Right lung (tissue), 10 donors: ENCODE data around the gene NACAD. TPM values are rescaled to one million over a fixed set of nuclear protein-coding genes. Genes with fewer than 3 reads are reported as not detected.

Experiments used
- DNase-seq, 2 donors: peaks; one replicate each; pipeline ENCODE4 v3.0.0-alpha.2; 2013
- long read RNA-seq, 8 donors: transcript quantifications; one replicate each; lab custom pipeline, GENCODE V29; 2026
- polyA plus RNA-seq, 5 donors: library from polyadenylated mRNA; unstranded; fragments of 120-200 nt; gene quantifications; one replicate each; pipeline versions ENCODE4 v1.2.1 to v1.2.3, GENCODE V29; 2013; ENCODE audit warnings: inconsistent platforms in 1 of 5, low replicate concordance in 1 of 5; ENCODE audit not compliant: insufficient read length in 5 of 5, insufficient read depth in 1 of 5

The NACAD gene
- polyA plus RNA-seq: 10 to 100 TPM in 2 of 5 donors, 1 to 10 TPM in 3; 5.7 to 10.5 (median 8.2) TPM
- long read RNA-seq, donor 1: 0 reads
- long read RNA-seq, donor 2: 0 reads
- long read RNA-seq, donor 3: 0 reads
- long read RNA-seq, donor 4: 0 reads
- long read RNA-seq, donor 5, partial matches to known transcripts: 5 of 5 reads
- long read RNA-seq, donor 5, other reads (novel, unspliced or antisense): 0 of 5 reads
- long read RNA-seq, donor 6: 0 reads
- long read RNA-seq, donor 7: 0 reads
- long read RNA-seq, donor 8: 0 reads

DNA sequence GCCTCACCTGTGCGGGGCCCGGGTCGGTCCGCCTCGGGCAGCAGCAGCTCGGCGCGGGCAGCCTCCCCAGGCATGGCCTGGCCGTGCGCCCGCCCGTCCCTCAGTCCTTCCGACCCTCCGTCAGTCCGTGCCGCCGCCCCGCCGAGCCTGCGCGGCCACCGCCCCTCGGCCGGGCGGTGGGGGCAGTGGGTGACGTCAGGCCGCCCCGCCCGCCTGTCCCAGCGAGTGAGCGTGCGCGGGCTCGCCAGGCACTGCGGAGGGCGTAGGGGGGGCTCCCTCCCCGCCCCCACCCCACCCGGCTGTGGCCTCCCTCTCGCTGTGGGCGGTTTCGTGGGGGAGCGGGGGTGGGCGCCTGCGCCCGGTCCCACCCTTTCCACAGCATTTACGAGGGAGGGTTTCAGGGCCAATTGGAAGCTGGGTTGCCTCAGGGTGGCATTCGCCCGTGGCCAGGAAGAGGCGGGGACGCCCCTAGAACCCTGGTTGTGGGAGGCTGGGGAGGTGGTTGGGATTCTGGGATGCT lies at the start of gene NACAD:
Gene NACAD, minus strand, starts transcription at position 149 of the 520 bp plus-strand sequence. Its CDS starts 75 bp downstream, at position 74.
- peak; percentile 49 to 52 for DNase-seq

- peak; percentile 45 to 67 for DNase-seq
Measured at GRCh38 chr7:45136106-45137060, 47.6 kb upstream of the NACAD start.

DNA sequence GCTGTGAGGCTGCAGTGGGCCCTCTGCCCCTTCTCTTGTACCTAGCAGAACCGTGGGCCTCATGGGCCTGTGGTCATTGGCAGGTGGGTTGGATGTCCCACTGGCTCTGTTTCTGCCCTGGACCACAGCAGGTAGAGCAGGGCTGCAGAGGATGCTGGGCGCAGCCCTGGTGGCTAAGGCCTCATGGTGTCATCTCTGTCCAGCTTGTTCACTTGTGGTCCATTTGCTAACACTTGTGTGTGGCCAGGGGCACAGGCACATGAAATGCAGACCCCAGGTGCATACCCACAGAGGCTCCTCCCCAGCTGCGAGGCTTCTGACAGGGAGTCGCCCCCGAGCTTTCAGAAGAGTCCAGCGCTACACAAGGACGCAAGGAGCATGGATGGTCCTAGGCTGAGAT lies 45.1 kb upstream of the NACAD start:
- no peak for DNase-seq

GRCh38 chr7:45133352-45133751 lies 44.6 kb upstream of the NACAD start:
- no peak for DNase-seq

GRCh38 chr7:45132708-45133320 lies 44.0 kb upstream of the NACAD start:
- DNase-seq: no peak

GRCh38 chr7:45131891-45132290 lies 43.1 kb upstream of the NACAD start:
- DNase-seq: no peak

DNA sequence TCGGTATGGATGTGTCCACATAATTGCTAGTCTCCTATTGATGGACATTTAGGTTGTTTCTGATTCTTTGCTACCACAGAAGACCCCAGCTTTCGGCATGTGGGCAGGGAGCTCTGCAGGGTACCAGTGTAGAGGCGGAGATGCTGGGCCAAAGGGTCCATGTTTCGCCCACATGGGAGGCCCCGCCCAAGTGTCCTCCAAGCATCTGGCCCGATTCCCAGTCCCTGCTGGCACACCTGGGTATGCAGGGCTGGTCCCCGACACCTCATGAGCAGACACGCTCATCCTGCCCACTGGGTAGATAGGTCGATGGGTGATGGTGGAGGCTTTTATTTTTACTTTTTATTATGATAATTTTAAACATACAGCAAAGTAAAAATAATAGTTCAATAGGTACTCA lies 42.1 kb upstream of the NACAD start:
- DNase-seq: no peak

DNA sequence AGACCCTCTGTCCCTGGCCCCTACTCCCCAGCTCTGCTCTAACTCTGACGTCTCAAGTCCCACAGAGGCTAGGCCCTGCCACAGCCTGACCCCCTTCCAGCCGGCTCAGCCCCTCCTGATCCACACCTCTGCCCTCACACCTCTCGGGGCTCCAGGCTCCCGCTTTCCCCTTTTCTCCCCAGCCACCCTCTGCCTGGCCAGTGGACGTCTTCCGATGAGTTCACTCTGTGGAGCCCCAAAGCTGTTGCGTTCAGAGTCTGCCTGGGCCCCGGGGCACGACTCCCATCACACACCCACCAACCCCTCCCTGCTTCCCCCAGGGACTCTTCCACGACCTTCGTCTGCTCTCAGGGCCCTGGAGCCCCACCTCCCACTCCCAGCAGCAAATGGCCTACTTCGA lies 41.1 kb upstream of the NACAD start:
- no peak for DNase-seq

DNA sequence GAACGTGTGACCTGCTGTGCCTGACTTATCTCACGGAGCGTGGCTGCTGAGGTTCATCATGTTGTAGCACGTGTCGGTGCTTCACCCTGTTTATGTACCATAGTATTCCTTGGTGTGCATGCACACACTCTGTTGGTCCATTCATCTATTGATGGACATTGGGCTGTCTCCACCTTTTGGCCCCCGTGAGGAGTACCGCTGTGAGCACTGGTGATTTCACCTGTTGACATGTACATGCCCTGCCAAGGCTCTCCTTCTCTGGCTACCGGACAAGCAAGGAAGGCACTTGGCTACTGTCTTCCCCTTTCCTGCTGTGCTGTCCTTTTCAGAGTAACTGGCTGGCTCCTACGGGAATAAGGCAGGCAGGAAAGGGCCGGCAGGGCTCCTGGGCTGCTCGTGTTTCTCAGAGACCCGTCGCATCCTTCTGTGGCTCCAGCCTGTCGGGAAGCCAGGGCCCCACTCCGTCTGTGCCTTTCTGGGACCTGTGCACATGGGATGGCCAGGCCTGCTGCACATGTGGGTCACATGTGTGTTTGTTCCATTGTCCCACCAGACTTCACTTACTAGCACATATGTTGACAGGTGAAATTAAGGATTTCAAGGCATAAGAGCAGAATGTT lies 40.5 kb upstream of the NACAD start:
- DNase-seq: no peak

GRCh38 chr7:45126920-45127319 lies 38.2 kb upstream of the NACAD start:
- no peak for DNase-seq

- no peak for DNase-seq
Measured at GRCh38 chr7:45126201-45126600, 37.4 kb upstream of the NACAD start.

- no peak for DNase-seq
Measured at GRCh38 chr7:45125193-45125904, 36.6 kb upstream of the NACAD start.

DNA sequence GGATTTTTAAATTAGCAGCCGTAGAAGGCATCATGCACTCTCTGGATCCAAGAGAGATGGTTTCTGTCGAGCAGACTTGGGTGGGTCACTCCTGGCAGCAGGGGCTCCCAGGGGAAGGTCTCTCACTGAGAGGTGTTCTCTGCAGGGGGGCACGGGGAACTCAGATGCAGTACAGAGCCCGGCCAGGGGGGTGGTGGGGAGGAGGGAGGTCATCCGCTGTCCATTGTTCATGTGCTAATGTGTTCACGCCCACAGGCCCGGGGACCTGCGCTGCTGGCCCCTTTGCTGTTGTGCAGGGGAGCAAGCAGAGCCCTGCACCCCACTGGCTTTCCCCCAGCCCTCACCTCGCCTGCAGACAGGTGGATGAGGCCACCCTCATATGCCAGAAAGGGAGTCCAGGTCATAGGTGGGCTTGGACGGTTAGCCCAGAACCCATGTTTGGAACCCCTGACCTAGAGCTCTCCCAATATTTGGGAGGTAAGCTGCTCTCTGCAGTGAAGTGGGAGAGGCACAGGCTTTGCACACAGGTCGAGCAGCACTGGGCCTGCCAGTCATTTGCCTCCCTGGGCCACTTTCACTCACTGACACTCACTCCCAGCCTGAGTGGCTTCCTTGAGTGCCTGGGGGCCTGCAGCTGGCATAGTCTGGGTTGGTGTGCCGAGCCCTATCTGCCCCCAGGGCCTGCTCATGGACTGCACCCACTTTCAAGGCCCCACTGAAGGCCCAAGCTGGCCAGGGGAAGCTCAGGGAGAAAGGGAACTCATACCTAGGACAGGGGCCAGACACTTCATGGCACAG lies 35.3 kb upstream of the NACAD start:
- no peak for DNase-seq

GRCh38 chr7:45122975-45123860 lies 34.4 kb upstream of the NACAD start:
- DNase-seq: no peak

GRCh38 chr7:45119550-45119949 lies 30.8 kb upstream of the NACAD start:
- DNase-seq: no peak

GRCh38 chr7:45118889-45119331 lies 30.1 kb upstream of the NACAD start:
- DNase-seq: no peak

DNA sequence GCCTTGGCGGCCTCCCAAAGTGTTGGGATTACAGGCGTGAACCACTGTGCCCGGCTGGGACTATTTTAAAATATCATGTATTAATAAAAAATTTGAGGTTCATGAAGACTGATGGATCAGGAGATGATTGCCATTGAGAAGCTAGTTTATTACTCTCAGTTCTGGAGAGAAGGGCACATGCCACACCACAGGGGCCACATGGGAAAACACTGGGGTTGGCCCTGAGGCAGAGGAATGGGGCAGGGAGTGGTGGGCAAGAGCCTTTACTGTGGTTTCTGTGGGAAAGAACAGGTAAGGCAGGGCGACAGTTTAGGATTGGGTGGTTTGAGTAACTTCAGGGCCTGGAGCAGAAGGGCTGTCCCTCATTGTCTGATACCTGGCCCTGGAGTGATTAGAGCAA lies 29.5 kb upstream of the NACAD start:
- no peak for DNase-seq

DNA sequence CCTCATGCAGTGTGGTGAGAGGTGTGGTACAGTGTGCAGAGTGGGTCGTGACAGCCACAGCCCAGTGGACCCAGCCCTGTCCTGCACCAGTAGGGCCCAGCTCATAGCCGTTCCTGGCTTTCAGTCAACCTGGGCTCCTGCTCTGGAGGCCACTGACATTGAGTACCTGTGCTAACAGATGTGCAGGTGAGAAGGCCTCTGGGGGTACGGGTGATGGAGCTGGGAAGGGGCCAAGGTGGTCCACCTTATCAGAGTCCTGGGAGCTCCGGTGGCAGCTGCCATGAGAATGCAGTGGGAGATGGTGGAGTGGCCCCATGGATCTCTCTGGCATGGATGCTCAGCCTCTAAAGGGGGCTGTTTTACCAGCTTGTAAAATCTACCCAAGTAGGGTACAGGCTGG lies 28.8 kb upstream of the NACAD start:
- no peak for DNase-seq

DNA sequence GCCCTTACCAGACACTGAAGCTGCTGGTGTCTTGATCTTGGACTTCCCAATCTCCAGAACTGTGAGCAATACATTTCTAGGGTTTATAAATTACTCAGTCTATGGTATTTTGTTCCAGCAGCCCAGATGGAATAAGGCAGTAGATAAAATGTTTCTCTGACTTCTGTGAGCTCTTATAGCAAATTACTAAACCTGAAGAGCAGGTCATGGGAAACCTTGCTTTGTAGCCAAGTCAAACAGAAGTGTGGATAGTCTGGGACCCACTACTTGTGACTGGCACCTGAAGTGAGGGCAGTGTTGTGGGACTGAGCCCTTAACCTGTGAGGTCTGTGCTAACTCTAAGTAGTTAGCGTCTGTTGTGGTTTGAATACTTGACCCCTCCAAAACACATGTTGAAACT lies 27.3 kb upstream of the NACAD start:
- no peak for DNase-seq
